ENCODE results near the gene ATF1.

DNA sequence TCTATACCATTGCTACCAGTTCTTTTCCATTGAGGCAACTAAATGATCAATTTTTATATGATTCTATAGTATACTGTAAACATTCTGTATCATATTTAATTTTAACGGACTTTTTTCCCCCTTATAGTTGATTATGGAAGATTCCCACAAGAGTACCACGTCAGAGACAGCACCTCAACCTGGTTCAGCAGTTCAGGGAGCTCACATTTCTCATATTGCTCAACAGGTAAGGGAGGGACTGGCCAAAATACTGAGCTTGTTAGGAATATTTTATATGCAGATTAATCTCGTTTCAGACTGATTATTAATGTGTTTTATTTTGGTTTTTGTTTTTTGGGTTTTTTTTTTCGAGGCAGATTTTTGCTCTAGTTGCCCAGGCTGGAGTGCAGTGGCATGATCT, 16.1 kb downstream of the ATF1 start:
- no peak for TF ChIP-seq POLR2AphosphoS5 (IDR thresholded peaks at IDR 0.05)
- TF ChIP-seq, protein P1, sequence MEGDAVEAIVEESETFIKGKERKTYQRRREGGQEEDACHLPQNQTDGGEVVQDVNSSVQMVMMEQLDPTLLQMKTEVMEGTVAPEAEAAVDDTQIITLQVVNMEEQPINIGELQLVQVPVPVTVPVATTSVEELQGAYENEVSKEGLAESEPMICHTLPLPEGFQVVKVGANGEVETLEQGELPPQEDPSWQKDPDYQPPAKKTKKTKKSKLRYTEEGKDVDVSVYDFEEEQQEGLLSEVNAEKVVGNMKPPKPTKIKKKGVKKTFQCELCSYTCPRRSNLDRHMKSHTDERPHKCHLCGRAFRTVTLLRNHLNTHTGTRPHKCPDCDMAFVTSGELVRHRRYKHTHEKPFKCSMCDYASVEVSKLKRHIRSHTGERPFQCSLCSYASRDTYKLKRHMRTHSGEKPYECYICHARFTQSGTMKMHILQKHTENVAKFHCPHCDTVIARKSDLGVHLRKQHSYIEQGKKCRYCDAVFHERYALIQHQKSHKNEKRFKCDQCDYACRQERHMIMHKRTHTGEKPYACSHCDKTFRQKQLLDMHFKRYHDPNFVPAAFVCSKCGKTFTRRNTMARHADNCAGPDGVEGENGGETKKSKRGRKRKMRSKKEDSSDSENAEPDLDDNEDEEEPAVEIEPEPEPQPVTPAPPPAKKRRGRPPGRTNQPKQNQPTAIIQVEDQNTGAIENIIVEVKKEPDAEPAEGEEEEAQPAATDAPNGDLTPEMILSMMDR (IDR thresholded peaks at IDR 0.05) = no peak

All from stomach (tissue), 4 donors.